GM18498 (cell line): Measurements from ENCODE around the gene IFITM5.
"Not testable (repeated sequence)": the region's sequence is repeated elsewhere in the genome, so short reads cannot be mapped to it uniquely, and the experiment has no call there.

ENCODE experiments used
- ATAC-seq: cut with Tn5 transposase; IDR thresholded peaks from one replicate; pipeline ENCODE4 v1.9.1; 2021; ENCODE audit warnings: mild to moderate bottlenecking, moderate library complexity; ENCODE audit not compliant: unreplicated experiment

Gene IFITM5

DNA sequence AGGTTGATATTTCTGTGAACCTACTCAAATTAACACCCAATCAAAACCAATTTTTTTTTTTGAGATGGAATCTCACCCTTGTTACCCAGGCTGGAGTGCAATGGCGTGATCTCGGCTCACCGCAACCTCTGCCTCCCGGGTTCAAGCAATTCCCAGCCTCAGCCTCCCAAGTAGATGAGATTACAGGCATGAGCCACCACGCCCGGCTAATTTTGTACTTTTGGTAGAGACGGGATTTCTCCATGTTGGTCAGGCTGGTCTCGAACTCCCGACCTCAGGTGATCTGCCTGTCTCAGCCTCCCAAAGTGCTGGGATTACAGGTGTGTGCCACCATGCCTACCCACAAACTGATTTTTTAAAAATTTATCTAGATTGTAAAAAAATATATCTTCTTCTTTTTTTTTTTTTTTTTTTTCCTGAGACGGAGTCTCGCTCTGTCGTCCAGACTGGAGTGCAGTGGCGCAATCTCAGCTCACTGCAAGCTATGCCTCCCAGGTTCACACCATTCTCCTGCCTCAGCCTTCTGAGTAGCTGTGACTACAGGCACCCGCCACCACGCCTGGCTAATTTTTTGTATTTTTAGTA is 29.3 kb upstream of the IFITM5 start:
- ATAC-seq, result not testable (repeated sequence)

DNA sequence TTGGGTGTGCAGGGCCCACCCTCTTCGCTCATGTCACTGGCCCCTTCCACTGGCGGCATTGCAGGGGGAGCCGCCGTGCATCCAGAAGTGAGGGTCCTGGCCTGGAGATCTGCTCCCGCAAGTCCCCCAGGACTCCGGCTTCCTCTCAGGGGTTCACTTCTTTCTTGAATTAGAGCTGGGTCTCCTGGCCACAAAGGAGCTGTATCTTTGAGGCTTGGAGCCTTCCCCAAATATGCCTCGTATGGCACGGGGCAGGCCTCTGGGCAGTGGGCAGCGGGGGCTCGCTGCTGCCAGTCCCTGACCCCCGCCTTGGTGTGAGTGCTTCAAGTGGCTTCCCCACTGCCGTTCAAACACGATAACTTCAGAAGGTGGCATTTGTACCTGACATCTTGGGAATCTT is 28.7 kb upstream of the IFITM5 start:
- ATAC-seq, result no peak

- ATAC-seq, result no peak
Measured at GRCh38 chr11:327581-327923, 28.2 kb upstream of the IFITM5 start.

GRCh38 chr11:326842-327580 is 27.7 kb upstream of the IFITM5 start:
- peak; percentile 70 for ATAC-seq

- no peak for ATAC-seq
Measured at GRCh38 chr11:326592-326841, 27.2 kb upstream of the IFITM5 start.

- ATAC-seq, result no peak
Measured at GRCh38 chr11:325796-326591, 26.7 kb upstream of the IFITM5 start.

DNA sequence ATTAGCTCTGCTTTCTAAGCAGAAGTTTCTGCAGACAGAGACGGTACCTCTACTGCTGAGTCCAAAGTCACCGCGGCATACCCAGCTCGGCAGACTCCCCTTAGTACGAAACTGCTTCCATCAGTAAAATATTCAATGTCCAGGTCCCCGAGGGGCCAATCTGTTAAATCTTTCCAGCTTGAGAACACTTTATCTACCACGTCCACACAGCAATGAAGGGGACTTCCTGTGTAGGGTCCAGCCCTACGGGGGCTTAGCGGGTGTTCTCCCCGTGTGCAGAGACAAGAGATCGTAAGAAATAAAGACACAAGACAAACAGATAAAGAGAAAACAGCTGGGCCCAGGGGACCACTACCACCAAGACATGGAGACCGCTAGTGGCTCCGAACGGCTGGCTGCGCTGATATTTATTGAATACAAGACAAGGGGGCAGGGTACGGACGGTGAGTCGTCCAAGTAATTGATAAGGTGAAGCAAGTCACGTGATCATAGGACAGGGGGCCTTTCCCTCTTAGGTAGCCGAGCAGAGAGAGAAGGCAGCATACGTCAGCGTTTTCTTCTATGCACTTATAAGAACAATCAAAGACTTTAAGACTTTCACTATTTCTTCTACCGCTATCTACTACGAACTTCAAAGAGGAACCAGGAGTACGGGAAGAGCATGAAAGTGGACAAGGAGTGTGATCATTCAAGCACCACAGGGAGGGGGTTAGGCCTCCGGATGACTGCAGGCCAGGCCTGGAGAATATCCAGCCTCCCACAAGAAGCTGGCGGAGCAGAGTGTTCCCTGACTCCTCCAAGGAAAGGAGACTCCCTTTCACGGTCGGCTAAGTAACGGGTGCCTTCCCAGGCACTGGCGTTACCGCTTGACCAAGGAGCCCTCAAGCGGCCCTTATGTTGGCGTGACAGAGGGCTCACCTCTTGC is 25.5 kb upstream of the IFITM5 start:
- not testable (repeated sequence) for ATAC-seq

DNA sequence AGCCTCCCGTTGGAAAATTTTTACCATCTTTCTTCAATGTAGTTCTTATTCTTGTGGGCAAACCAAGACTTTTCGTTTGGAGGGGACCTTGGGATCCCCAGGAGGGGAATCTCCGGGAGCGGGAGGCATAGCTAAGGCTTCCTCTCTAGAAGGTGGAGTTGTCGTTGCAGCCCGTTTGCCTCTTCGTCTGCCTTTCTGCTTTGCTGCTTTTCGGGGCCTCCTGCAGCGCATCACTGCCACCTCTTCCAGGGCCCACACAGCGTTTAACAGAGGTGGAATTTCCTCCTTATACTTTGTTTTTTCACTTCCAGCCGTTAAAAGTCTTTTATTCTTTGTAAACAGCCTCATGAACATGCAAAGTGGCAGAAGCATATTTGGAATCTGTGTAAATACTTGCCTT is 24.8 kb upstream of the IFITM5 start:
- no peak for ATAC-seq

DNA sequence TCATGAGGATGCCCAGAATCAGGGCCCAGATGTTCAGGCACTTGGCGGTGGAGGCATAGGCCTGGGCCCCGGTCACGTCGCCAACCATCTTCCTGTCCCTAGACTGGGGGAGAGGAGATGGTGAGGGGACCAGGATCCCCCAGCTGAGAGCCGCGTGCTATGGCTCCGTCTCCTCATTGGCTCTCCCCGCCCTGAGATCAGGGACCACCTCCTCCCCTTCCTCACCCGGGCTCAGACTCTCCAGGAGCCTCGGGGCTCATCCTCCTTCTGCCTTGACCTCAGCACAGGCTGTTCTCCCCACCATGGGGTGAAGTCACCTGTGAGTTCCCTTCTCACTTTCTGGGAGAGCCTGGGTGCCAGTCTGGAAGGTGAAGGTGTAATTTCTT is 20.6 kb upstream of the IFITM5 start:
- not testable (repeated sequence) for ATAC-seq

DNA sequence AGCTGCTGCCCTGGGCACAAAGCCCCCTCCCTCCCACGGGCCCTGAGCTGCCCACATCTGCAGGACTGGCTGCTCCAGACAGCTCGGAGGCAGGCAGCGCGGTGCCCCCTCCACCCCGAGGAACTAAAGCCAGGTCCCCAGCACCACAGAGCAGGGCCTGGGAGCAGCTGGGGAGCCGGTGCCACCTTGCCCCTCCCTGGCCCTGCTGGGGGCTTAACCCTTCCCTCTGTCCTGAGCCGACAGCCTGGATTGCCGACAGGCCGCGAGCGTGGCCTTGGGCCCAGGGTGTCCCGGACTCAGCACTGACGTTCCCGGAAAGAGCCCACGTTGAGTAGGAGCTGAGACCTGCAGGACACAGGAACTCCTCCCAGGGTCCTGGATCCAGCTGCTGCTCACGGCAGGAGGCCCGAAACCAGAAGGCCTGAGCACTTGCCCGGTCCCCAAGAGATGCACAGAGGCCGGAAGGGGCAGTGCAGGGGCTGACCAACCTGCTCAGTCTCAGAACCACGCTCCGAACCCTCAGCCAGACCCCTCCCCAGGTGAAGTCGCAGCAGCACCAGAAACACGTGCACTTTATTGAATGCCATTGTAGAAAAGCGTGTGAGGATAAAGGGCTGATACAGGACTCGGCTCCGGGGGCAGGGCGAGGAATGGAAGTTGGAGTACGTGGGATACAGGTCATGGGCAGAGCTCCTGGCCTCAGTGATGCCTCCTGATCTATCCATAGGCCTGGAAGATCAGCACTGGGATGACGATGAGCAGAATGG is 20.0 kb upstream of the IFITM5 start:
- ATAC-seq, result peak; percentile 11

DNA sequence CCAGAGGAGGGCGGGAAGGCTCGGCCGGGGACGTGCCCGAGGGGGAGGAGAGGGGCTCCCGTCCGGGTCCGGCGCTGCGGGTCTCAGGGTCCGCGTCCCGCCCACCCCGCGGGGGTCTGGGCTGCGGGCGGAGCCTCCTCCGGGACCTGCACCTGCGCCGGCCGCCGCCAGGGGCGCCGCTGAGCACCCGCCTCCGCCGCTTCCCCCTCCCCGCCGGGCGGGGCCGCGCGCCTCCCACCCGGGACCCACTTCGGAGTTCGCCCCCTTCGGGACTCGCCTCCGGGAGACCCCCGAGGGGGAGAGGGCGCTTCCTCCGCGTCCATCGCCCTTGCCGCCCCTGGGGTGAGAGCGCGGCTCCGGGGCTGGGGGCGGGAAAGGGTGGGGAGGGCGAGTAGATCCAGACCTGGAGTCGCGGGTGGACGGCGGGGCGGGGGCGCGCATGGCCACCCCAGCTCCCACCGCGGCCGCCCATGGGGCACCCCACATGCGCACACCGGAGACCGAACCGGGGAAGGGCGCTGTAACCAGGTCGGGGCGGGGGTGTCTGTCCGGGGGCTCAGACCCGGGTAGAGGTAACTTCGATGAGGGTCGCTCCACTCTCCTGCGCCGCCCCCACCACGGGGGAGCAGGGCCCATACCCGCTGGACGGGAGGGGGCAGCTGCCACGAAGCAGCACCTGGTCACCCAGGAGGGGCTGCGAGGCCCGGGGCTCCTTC is 19.2 kb upstream of the IFITM5 start:
- ATAC-seq, result peak; percentile 61

DNA sequence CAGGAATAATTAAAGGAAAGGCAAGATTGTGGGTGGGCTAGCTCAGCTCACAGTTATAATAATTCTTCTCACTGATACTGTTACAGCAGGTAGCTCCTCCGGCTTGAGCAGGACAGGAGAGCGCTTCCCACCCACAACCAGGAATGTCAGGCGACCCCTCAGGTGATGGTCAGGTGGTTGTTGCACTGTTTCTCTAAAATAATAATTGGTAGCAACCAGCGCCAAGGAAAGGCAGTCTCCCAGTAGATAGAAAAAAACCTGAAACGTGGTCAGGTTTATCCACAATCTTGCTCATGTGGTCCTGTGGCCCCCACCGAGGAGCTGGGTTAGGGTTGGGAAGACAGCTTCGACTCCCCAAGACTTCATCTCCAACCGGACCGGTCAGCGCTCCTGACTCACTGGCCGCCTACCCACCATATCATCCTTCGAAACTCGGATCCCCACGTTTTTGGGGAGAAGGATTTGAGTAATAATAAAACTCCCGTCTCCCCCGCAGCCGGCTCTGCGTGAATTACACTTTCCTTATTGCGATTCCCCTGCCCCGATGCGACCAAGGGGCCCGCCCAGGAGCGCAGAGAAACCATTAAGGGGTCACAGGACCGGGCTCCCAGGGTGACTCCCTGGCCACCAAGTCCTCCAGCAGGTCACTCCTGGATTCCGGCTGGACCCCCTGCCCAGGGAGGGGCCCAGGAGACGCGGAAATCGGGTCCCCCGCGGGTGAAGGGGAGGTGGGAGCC is 18.5 kb upstream of the IFITM5 start:
- peak; percentile 8 for ATAC-seq

GRCh38 chr11:316891-317301 is 17.6 kb upstream of the IFITM5 start:
- ATAC-seq, result no peak

GRCh38 chr11:316031-316701 is 16.8 kb upstream of the IFITM5 start:
- no peak for ATAC-seq

GRCh38 chr11:315516-315994 is 16.2 kb upstream of the IFITM5 start:
- ATAC-seq, result no peak

DNA sequence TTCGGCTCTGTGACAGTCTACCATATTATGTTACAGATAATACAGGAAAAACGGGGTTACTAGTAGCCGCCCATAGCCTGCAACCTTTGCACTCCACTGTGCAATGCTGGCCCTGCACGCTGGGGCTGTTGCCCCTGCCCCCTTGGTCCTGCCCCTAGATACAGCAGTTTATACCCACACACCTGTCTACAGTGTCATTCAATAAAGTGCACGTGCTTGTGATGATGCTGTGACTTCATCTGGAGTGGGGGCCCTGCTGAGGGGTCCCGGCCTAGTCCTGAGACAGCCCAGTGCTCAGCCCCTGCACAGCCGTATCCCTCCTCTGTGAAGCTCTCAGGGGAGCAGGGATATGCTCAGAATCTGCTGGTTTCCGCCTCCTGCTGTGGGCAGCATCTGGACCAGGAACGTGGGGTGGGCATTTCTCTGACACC is 15.7 kb upstream of the IFITM5 start:
- no peak for ATAC-seq

DNA sequence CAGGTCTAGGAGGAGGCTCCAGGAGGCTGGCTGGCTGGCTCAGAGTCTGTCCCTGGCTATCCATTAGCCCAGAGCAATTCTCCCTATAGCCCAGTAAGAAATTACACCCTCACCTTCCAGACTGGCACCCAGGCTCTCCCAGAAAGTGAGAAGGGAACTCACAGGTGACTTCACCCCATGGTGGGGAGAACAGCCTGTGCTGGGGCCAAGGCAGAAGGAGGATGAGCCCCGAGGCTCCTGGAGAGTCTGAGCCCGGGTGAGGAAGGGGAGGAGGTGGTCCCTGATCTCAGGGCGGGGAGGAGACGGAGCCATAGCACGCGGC is 15.2 kb upstream of the IFITM5 start:
- not testable (repeated sequence) for ATAC-seq

DNA sequence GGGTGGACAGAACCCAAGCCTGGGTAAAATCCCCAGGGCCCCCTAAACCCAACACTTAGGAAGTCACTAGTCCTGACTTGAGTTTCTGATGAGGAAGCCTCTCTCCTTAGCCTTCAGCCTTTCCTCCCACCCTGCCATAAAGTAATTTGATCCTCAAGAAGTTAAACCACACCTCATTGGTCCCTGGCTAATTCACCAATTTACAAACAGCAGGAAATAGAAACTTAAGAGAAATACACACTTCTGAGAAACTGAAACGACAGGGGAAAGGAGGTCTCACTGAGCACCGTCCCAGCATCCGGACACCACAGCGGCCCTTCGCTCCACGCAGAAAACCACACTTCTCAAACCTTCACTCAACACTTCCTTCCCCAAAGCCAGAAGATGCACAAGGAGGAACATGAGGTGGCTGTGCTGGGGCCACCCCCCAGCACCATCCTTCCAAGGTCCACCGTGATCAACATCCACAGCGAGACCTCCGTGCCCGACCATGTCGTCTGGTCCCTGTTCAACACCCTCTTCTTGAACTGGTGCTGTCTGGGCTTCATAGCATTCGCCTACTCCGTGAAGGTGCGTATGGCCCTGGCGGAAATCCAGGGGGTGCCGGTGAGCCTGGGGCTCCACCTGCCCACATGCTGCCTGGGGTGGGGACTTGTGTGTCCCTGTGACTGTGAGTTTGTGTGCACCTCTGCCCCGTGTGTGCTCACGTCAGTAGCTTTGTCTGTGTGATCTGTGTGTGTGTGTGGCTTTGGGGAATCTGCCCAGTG is 14.6 kb upstream of the IFITM5 start, which contains the start of gene IFITM1:
Gene IFITM1 (plus strand): TSS at position 254 of the 767 bp plus-strand sequence. CDS start 131 bp downstream, at position 385.
- ATAC-seq, result peak; percentile 46
